Natural killer cell (primary cell): ENCODE measurements around the gene TENM3. TPM values are rescaled to one million over a fixed set of nuclear protein-coding genes. Genes with fewer than 3 reads are reported as not detected.
A peak's percentile ranks its signal among the peaks of the same experiment; 100 is the strongest.

Experiments
- ATAC-seq, 3 donors: fragments of 150-1000 bp in 2 of 3; fragments of 200-7000 bp in 1 of 3; cut with Tn5 transposase; 1 replicate in 1 of 3; 2 replicates in 2 of 3; pipeline ENCODE4 v1.10.0; 2021; ENCODE audit warnings: mild to moderate bottlenecking in 2 of 3, moderate library complexity in 2 of 3
- DNase-seq, 2 donors: peaks; one replicate each; pipeline versions ENCODE4 v3.0.0 to v3.0.0-alpha.2; 2013 to 2021; ENCODE audit warnings: mixed read lengths in 1 of 2
- H3K27ac ChIP-seq: one replicate; pipeline ENCODE4 v1.5.1; 2013; ENCODE audit warnings: mild to moderate bottlenecking, low read length
- H3K27me3 ChIP-seq: one replicate; pipeline ENCODE4 v1.6.1; 2013; ENCODE audit warnings: low read length; ENCODE audit not compliant: control insufficient read depth, insufficient read depth
- H3K36me3 ChIP-seq: one replicate; pipeline ENCODE4 v1.6.1; 2013; ENCODE audit warnings: low read length; ENCODE audit not compliant: control insufficient read depth, insufficient read depth
- H3K4me1 ChIP-seq: one replicate; pipeline ENCODE4 v1.6.1; 2013; ENCODE audit warnings: low read length; ENCODE audit not compliant: control insufficient read depth, insufficient read depth
- H3K4me3 ChIP-seq: one replicate; pipeline ENCODE4 v1.5.1; 2013; ENCODE audit warnings: low read length
- H3K9me3 ChIP-seq: one replicate; pipeline ENCODE4 v1.6.1; 2013; ENCODE audit warnings: low read length; ENCODE audit not compliant: control insufficient read depth, insufficient read depth
- H3K27ac Mint-ChIP-seq, 2 donors: one replicate each; pipeline ENCODE4 v1.8.0; 2022; ENCODE audit warnings: mild to moderate bottlenecking in 2 of 2, mixed read lengths in 2 of 2, moderate library complexity in 1 of 2
- H3K27me3 Mint-ChIP-seq, 2 donors: one replicate each; pipeline ENCODE4 v1.8.0; 2022; ENCODE audit warnings: low read depth in 2 of 2, mixed read lengths in 2 of 2
- H3K36me3 Mint-ChIP-seq: one replicate; pipeline ENCODE4 v1.8.0; 2022; ENCODE audit warnings: mixed read lengths
- H3K4me1 Mint-ChIP-seq, 2 donors: one replicate each; pipeline ENCODE4 v1.8.0; 2022; ENCODE audit warnings: mixed read lengths in 2 of 2
- H3K4me3 Mint-ChIP-seq: one replicate; pipeline ENCODE4 v1.8.0; 2022; ENCODE audit warnings: mild to moderate bottlenecking, moderate library complexity, mixed read lengths
- H3K9me3 Mint-ChIP-seq, 2 donors: one replicate each; pipeline ENCODE4 v1.8.0; 2022; ENCODE audit warnings: mixed read lengths in 2 of 2
- WGBS: methylation state at CpG from one replicate; pipeline ENCODE4 v1.1.7; 2013; ENCODE audit warnings: missing lambda C conversion rate; ENCODE audit not compliant: insufficient coverage; 5-methylcytosine and 5-hydroxymethylcytosine counted together
- intact Hi-C: fragments of 100-400 bp; cut with micrococcal nuclease; formaldehyde crosslinking; loops from one replicate; pipeline ENCODE4 v1.14.2; 2022
- total RNA-seq, 4 donors: library from RNA; stranded (reverse); fragments of 120-200 nt in 1 of 4; gene quantifications; one replicate each; pipeline versions ENCODE4 v1.2.3 to v1.2.4, GENCODE V29; 2013 to 2022
- TF ChIP-seq, protein P1 (sequence below): fragments of 200-600 bp; IDR thresholded peaks from one replicate; pipeline ENCODE4 v1.8.0; 2022; ENCODE audit warnings: antibody characterized with exemption

The TENM3 gene
- total RNA-seq, 3 donors from 2014 or later (not counting 1 experiment from before 2014, with no cell fraction given) = not detected

DNA sequence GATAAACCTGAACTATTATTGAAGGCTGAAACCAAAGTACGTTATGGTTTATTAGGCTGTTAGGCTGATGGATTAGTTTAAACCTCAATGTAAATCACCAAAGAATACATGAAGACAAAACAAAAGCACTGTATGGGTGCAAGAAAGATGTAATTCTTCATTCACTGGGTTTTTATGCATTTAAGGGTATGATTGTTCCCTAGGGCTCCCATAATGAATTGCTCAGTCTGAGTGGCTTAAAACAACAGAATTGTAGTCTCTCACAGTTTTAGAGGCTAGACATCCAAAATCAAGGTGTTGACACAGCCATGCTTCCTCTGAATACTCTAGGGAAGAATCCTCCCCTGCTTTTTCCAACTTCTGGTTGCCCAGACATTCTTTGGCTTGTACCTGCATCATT lies 222.8 kb downstream of the TENM3 start:
- H3K36me3 Mint-ChIP-seq = no peaks in the 10 kb centered on the region

GRCh38 chr4:182470215-182470614 lies 227.0 kb downstream of the TENM3 start:
- Histone ChIP-seq H3K27me3 (no peaks in the 10 kb centered on the region), H3K36me3 (no peaks in the 10 kb centered on the region), H3K4me1 (no peaks in the 10 kb centered on the region), H3K9me3 (no peaks in the 10 kb centered on the region), H3K27ac (no peak overlapping the region), H3K4me3 (no peak overlapping the region)
- 81% methylated on average over 2 of the region's 2 CpGs for WGBS
- H3K27me3 Mint-ChIP-seq = no peaks in the 10 kb centered on the region
- H3K9me3 Mint-ChIP-seq = peaks cover 0 to 3% of the 10 kb centered on the region in 2 donors
- no peaks in the 10 kb centered on the region for H3K36me3 Mint-ChIP-seq
- intact Hi-C loops = no loop called here
- no peaks in the 10 kb centered on the region for H3K4me1 Mint-ChIP-seq
- DNase-seq = no peak
- H3K27ac Mint-ChIP-seq = no peak overlapping the region
- ATAC-seq = no peak
- no peak overlapping the region for H3K4me3 Mint-ChIP-seq
- TF ChIP-seq, protein P1, sequence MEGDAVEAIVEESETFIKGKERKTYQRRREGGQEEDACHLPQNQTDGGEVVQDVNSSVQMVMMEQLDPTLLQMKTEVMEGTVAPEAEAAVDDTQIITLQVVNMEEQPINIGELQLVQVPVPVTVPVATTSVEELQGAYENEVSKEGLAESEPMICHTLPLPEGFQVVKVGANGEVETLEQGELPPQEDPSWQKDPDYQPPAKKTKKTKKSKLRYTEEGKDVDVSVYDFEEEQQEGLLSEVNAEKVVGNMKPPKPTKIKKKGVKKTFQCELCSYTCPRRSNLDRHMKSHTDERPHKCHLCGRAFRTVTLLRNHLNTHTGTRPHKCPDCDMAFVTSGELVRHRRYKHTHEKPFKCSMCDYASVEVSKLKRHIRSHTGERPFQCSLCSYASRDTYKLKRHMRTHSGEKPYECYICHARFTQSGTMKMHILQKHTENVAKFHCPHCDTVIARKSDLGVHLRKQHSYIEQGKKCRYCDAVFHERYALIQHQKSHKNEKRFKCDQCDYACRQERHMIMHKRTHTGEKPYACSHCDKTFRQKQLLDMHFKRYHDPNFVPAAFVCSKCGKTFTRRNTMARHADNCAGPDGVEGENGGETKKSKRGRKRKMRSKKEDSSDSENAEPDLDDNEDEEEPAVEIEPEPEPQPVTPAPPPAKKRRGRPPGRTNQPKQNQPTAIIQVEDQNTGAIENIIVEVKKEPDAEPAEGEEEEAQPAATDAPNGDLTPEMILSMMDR = no peak

More for the DNA sequence above, 222.8 kb downstream of the TENM3 start:
- Mint-ChIP-seq H3K4me3 (no peak overlapping the region), H3K27me3 (no peaks in the 10 kb centered on the region), H3K27ac (no peak overlapping the region), H3K9me3 (no peaks in the 10 kb centered on the region), H3K4me1 (no peaks in the 10 kb centered on the region)
- no CpG with 5 or more reads among the region's 1 CpG for WGBS
- DNase-seq (no peak), ATAC-seq (no peak)
- Histone ChIP-seq H3K27me3 (no peaks in the 10 kb centered on the region), H3K9me3 (no peaks in the 10 kb centered on the region), H3K27ac (no peak overlapping the region), H3K4me3 (no peak overlapping the region), H3K4me1 (no peaks in the 10 kb centered on the region), H3K36me3 (no peaks in the 10 kb centered on the region)
- intact Hi-C loops = no loop called here
- TF ChIP-seq, protein P1 = no peak

GRCh38 chr4:182475539-182475938 lies 232.3 kb downstream of the TENM3 start:
- no peaks in the 10 kb centered on the region for H3K36me3 ChIP-seq
- no peak for ATAC-seq
- H3K27me3 Mint-ChIP-seq = no peaks in the 10 kb centered on the region
- H3K27me3 ChIP-seq = no peaks in the 10 kb centered on the region
- no peaks in the 10 kb centered on the region for H3K4me1 ChIP-seq
- no peaks in the 10 kb centered on the region for H3K9me3 ChIP-seq
- H3K4me3 Mint-ChIP-seq = no peak overlapping the region
- no peaks in the 10 kb centered on the region for H3K36me3 Mint-ChIP-seq
- no peak for DNase-seq
- peaks cover 0 to 3% of the 10 kb centered on the region in 2 donors for H3K9me3 Mint-ChIP-seq
- H3K27ac ChIP-seq = no peak overlapping the region
- intact Hi-C loops = no loop called here
- WGBS = 67% methylated on average over 1 of the region's 2 CpGs
- TF ChIP-seq, protein P1 = no peak
- H3K4me3 ChIP-seq = no peak overlapping the region
- H3K4me1 Mint-ChIP-seq = no peaks in the 10 kb centered on the region
- H3K27ac Mint-ChIP-seq = no peak overlapping the region

DNA sequence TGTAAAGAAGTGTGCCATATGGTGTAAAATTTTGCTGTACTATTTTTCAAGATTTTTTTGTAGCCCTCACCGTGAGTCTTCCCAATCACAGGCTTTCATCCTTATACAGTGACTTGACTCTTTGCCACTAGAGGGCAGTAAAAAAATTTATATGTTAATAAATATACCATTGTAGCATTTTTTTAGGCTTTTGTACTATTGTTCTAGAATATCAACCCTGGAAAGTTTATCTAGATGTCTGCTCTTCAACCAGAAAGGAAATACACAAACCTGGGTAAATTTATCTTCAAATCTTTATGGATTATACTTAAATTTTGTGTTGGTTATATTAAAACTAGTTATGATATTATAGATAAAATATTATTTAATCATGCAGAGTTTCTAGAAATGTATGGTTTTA lies 235.3 kb downstream of the TENM3 start:
- 0% methylated on average over 1 of the region's 1 CpG for WGBS
- intact Hi-C loops = loop anchor here (2.0 kb wide), 1 partner anchor 446 kb away; no protein-coding TSS in a partner anchor
- Mint-ChIP-seq H3K4me1 (no peaks in the 10 kb centered on the region), H3K9me3 (no peaks in the 10 kb centered on the region), H3K27ac (no peak overlapping the region), H3K4me3 (no peak overlapping the region), H3K27me3 (no peaks in the 10 kb centered on the region), H3K36me3 (no peaks in the 10 kb centered on the region)
- Histone ChIP-seq H3K36me3 (no peaks in the 10 kb centered on the region), H3K4me3 (no peak overlapping the region), H3K4me1 (no peaks in the 10 kb centered on the region), H3K27me3 (no peaks in the 10 kb centered on the region), H3K27ac (no peak overlapping the region), H3K9me3 (no peaks in the 10 kb centered on the region)
- TF ChIP-seq, protein P1 = peak; percentile 69
- peak in 2 of 3 donors; percentile 44 to 53 for ATAC-seq
- peak in 1 of 2 donors; percentile 39 for DNase-seq
